Upper lobe of left lung (tissue), 4 donors: Measurements from ENCODE around the gene PDSS2.

Experiments
- CTCF ChIP-seq, 6 experiments: fragments of 450-650 bp in 4 of 6; fragments of 200-600 bp in 2 of 6; sonication (generic) in 2 of 6; IDR thresholded peaks; one replicate each; pipeline ENCODE4 v1.5.1; 2016 to 2019; ENCODE audit warnings: antibody characterized with exemption in 6 of 6
- EP300 ChIP-seq, 4 donors: sonication (generic); formaldehyde crosslinking; IDR thresholded peaks; one replicate each; pipeline ENCODE4 v1.5.1; 2017; ENCODE audit warnings: antibody characterized with exemption in 4 of 4, control low read depth in 2 of 4
- POLR2A ChIP-seq, 4 donors: fragments of 450-650 bp; IDR thresholded peaks; one replicate each; pipeline ENCODE4 v1.5.1; 2016 to 2017; ENCODE audit warnings: antibody characterized with exemption in 4 of 4, mild to moderate bottlenecking in 2 of 4
- POLR2AphosphoS5 ChIP-seq, 2 donors: sonication (generic); formaldehyde crosslinking; IDR thresholded peaks; one replicate each; pipeline ENCODE4 v1.5.1; 2017; ENCODE audit warnings: antibody characterized with exemption in 2 of 2

GRCh38 chr6:107107791-107108190, 351.6 kb downstream of the PDSS2 start:
- TF ChIP-seq CTCF (IDR thresholded peaks at IDR 0.05), result no peak
- no peak for TF ChIP-seq POLR2AphosphoS5 (IDR thresholded peaks at IDR 0.05)
- no peak for TF ChIP-seq EP300 (IDR thresholded peaks at IDR 0.05)
- TF ChIP-seq POLR2A (IDR thresholded peaks at IDR 0.05), result no peak
